ENCODE results near the gene CD276.

DNA sequence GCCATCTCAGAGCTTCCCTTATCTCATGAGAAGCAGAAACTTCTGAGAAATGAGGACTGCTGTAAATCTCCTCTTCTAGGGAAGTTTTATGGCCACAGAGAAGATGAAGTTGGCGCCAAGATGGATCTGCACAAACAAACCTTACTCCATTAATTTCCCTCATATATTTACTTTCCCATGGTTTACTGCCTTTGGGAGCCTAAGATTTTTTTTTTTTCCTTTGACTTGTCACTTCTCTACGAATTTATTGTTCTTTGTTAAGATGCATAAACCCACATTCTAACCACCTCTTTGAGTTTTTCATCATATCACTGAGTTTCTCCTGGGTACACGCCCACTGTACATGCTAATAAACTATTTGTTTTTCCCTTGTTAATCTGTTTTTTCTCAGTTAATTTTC is 29.5 kb upstream of the CD276 start:
- TF ChIP-seq CTCF (conservative IDR thresholded peaks at IDR 0.05): no peak
- TF ChIP-seq ZFX (IDR thresholded peaks at IDR 0.05): no peak

Data from C4-2B (cell line).